GM21825 (cell line): ENCODE data around the gene DOK7.
"Not testable (repeated sequence)": the region's sequence is repeated elsewhere in the genome, so short reads cannot be mapped to it uniquely, and the experiment has no call there.

Experiments
- ATAC-seq: cut with Tn5 transposase; IDR thresholded peaks from one replicate; pipeline ENCODE4 v1.9.1; 2021; ENCODE audit warnings: mild to moderate bottlenecking, moderate library complexity; ENCODE audit not compliant: unreplicated experiment

Gene DOK7

DNA sequence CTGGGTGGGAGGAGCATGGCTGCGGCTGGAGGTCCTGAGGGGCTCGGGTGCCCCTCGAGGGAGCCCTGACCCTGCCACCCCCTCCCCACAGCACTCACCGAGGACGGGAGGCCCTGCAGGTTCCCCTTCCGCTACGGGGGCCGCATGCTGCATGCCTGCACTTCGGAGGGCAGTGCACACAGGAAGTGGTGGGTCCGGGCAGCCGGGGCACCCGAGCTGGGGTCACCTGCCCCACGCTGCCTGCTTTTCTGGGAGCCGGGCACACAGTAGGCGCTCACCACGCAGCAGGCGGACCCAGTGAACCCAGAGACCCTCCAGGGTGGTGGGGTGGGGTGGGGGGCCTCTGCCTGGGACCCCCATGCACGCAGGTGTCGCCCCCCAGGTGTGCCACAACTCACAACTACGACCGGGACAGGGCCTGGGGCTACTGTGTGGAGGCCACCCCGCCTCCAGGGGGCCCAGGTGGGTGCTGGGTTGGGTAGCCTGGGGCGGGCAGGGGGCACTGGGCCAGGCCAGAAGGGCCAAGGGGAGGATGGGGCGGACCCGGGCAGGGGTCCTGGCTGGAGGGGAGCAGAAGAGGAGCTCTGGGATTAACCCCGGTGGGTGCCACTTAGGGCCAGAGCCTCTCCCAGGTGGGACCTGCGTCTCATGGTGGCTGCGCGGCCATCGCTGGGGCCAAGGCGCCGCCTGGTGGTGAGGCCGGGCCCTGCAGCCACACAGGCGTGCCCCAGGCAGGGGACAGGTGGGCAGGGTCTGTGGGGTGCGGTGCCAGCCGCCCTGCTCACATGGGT lies 20.0 kb upstream of the DOK7 start:
- ATAC-seq, result no peak

DNA sequence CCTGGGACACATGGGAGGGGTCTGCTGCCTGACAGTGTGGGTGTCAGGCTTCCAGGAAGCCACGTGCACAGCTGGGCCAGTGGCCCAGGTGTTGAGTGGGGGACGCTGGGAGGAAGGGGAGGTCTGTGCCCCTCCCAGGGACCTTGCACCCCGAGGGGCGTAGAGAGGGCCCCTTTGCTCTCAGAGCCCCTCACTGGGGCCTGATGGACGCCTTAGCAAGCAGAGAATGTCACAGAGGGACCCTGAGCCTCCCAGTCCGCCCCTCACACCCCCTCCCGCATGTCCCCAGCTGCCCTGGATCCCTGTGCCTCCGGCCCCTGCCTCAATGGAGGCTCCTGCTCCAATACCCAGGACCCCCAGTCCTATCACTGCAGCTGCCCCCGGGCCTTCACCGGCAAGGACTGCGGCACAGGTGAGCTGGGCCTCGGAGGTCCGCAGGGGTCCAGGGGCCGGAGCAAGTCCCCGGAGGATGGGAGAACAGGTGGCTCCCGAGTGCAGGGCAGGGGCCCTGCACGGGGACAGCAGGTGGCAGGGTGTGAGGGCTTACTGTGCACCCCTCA lies 19.3 kb upstream of the DOK7 start:
- no peak for ATAC-seq

- ATAC-seq, result no peak
Observed at GRCh38 chr4:3444351-3445110, 18.6 kb upstream of the DOK7 start.

DNA sequence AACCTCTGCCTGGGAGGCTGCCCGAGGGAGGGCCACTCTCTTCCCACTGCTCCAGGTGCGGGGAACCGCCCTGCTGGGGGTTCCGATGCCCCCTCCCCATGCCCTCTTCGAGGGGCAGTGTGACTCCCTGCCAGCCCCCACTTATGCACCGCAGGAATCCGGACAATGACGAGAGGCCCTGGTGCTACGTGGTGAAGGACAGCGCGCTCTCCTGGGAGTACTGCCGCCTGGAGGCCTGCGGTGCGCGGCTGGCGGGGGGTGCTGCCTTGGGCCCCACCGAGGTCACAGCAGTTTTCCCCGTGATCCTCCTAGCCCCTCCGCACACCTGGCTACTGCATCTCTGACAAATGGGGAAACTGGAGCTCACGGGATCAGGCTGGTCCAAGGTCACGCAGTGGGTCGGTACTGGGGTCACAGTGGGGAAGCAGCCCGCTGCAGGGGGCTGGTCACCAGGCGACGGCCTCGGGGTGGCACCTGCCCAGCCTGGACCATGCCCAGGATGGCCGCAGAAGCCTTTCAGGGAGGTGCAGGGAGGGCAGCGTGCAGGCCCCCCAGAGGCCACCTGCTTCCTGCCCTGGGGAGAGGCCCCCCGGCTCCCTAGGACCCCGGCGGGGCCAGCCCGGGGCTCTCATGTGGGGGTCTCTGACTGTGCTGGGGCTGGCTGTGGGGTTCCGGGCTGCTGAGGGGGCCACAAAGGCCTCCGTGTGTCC lies 17.8 kb upstream of the DOK7 start:
- ATAC-seq, result no peak

DNA sequence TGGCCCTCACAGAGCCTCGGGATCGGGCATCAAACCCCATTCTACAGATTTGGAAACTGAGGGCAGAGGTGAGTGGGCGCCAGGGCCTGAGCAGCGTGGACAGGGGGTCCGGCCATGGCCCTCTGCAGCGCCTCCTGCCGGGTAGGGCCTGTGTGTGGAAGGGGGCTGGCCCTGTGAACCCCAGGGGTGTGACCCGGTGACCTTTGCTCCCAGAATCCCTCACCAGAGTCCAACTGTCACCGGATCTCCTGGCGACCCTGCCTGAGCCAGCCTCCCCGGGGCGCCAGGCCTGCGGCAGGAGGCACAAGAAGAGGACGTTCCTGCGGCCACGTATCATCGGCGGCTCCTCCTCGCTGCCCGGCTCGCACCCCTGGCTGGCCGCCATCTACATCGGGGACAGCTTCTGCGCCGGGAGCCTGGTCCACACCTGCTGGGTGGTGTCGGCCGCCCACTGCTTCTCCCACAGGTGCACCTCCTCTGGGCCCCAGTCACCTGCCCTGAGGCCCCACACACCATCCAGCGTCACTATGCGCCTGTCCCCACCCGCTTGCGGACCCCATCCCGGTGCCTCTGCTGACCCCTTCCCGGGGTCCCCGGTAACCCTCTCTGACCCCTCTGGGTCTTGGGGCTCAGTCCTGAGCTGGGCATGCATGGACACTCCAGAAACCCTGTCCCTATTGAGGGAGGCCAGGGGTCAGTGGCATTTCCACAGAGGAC lies 17.1 kb upstream of the DOK7 start:
- no peak for ATAC-seq

DNA sequence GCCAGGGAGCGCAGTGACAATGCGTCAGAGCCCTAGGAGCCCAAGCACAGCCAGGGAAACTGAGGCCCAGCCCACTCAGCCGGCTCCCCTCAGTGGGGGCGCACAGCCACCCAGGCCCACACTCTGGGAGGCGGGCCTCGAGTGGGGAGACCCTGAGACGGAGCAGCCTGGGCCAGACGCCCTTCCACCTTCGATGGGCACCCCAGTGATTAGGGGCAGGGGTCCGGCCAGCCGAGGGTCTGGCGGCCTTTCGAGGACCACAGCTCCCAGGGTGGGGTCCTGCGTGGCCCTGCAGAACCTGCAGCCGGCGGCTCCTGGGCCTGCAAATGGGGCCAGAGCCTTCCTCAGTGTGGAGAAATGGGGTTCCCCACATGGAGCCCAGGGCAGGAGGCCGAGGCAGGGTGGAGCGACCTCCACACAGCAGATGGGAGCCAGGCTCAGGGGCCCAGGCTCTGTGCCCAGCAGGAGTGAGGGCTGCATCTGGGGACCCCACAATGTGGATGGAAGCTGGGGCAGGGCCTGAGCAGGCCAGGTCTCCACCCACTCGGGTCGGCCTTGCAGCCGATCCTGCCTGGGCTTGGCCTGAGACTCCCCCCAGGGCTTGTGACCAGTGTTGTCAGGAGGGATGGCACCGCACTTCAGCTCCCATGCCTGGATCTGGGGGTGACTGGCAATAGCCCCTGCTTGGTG lies 16.3 kb upstream of the DOK7 start:
- no peak for ATAC-seq

DNA sequence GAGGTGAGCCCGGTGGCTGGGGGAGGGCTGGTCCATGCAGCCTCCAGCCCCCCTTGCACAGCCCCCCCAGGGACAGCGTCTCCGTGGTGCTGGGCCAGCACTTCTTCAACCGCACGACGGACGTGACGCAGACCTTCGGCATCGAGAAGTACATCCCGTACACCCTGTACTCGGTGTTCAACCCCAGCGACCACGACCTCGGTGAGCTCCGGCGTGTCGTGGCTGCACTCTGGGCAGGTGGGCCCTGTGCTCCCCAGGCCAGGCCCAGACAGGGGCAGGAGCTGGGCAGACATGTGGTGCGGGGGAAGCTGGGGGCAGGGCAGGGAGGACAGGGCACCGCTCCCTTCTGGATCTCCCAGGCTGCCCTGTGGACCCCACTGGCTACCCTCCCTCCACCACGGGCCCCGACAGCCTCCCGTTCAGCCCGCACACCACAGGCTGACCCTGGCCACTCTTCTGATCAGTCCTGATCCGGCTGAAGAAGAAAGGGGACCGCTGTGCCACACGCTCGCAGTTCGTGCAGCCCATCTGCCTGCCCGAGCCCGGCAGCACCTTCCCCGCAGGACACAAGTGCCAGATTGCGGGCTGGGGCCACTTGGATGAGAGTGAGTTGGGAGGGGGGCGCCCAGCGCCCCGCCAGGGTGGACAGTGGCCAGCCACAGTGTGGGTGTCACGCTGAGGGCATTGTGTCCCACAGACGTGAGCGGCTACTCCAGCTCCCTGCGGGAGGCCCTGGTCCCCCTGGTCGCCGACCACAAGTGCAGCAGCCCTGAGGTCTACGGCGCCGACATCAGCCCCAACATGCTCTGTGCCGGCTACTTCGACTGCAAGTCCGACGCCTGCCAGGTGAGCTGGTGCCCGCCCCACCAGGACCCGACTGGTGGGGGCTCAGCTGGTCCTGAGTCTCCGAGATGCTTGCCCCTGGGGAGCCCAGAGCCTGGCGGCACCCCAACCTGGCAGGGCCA lies 15.4 kb upstream of the DOK7 start:
- no peak for ATAC-seq

GRCh38 chr4:3449047-3449573 lies 14.0 kb upstream of the DOK7 start:
- ATAC-seq, result no peak

GRCh38 chr4:3449574-3450534 lies 13.3 kb upstream of the DOK7 start:
- ATAC-seq, result no peak

DNA sequence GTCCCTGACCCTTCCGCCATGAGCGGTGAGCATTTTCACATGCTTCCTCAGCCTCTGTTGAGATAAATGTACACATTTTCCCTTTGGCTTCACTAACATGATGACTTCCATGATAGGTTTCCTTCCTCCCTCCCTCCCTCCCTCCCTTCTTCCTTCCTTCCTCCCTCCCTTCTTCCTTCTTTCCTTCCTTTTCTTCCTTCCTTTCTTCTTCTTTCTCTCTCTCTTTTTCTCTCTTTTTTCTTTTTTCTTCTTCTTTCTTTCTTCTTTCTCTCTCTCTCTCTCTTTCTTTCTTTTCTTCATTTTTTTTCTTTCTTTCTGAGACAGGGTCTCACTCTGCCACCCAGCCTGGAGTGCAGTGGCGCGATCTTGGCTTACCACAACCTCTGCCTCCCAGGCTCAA lies 12.5 kb upstream of the DOK7 start:
- ATAC-seq, result no peak

DNA sequence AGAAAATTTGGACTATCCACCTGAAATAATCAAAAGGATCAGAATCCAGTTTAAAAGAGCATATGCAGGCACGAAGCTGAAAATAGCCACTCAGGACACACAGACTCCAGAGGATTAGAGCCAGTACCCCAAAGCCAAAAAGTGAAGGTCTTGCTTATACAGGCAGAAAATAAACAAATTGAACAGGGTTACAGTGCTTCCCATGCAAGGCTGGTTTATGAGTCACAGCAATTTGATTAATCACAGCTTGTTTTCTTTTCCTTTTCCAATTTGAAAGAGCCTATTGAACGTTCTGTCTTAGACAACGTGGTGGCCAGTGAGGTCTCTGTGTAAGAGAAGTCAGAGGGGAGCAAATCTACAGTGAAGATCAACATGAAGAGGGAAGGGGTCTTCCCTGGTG lies 11.2 kb upstream of the DOK7 start:
- no peak for ATAC-seq

DNA sequence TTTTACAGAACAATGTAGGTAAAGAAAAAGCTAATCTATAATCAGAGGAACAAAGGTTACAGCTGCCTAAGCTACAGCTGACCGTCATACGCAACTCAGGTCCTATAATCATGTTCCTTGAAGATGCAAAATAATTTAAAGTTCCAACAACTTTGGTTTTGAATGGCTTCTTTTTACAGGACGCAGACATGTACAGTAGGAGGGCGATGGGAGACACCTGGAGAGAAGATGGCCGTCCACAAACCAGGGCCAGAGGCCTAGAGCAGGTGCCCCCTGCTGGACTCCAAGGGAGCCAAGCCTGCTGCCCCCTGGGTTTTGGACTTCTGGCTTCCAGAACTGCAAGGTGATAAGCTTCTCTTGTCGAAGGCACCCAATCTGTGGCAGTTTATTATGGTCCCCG lies 10.7 kb upstream of the DOK7 start:
- no peak for ATAC-seq

- not testable (repeated sequence) for ATAC-seq
Observed at GRCh38 chr4:3455596-3455995, 7.5 kb upstream of the DOK7 start.

- no peak for ATAC-seq
Observed at GRCh38 chr4:3458371-3458770, 4.7 kb upstream of the DOK7 start.

DNA sequence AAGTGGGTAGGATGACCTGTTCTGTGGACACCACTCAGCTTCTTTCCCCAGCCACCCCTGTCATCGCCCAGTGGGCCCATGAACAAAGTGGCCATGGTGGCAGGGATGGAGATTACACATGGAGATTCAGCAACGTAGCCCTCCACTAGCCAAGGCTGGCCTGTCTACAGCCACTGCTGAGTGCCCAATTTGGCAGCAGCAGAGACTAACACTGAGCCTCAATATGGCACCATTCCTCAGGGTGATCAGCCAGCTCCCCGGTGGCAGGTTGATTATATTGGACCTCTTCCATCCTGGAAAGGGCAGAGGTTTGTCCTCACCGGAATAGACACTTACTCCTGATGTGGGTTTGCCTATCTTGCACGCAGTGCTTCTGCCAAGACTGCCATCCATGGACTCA lies 4.0 kb upstream of the DOK7 start:
- ATAC-seq, result not testable (repeated sequence)

DNA sequence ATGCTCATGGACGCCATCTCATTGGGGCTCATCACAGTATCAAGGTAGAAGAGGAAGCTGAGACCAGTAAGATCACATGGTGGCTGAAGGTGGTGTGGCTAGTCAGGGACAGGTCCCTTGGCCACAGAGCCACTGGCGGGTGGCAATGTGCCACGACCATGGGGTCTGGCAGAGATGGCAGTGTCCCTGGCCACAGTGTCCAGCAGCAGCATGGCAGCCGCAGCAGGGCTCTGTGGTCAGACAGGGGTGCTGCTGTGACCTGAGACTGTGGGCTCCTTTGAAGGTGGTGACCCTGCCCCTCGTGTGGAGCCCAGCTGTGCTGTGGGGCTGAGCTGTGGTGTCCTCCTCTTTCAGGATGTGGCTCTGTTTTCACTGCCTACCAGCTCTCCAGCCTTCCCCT lies 2.2 kb upstream of the DOK7 start:
- no peak for ATAC-seq

- ATAC-seq, result no peak
Observed at GRCh38 chr4:3461515-3462291, 1.4 kb upstream of the DOK7 start.
